HepG2 (cell line): Measurements from ENCODE around the gene SNX27. TPM values are rescaled to one million over a fixed set of nuclear protein-coding genes. Genes with fewer than 3 reads are reported as not detected.

ENCODE experiments used
- ATAC-seq: fragments of 200-7000 bp; cut with Tn5 transposase; 3 replicates; pipeline ENCODE4 v1.9.1; 2020; ENCODE audit warnings: mild to moderate bottlenecking, moderate library complexity
- BruUV-seq: library from RNA; stranded (reverse); fragments of 400-500 nt; replicated peaks from 2 replicates; lab custom pipeline; 2021; lab: Mats Ljungman, UMichigan
- CTCF ChIA-PET: fragments of 300-600 bp; formaldehyde crosslinking; extraction: SDS; loops from one replicate; lab custom pipeline; 2021; ENCODE audit warnings: low total read pairs, inconsistent platforms, low intra/inter-chr PET ratio; lab: Yijun Ruan, JAX
- POLR2A ChIA-PET: fragments of 350-600 bp; sonication (Branson Sonifier 250); formaldehyde crosslinking; loops from one replicate; lab custom pipeline; 2020; ENCODE audit warnings: antibody characterized with exemption, inconsistent platforms; lab: Yijun Ruan, JAX
- DNase-seq: peaks from one replicate; pipeline ENCODE4 v3.0.0-alpha.2; 2015; ENCODE audit warnings: low spot score
- FAIRE-seq: peaks from 3 replicates; lab custom pipeline; 2011; peaks lifted over from hg19 to GRCh38; lab: Jason Lieb, UNC
- H2AFZ ChIP-seq: one replicate; pipeline ENCODE4 v1.6.1; 2011; ENCODE audit warnings: low read length, inconsistent platforms
- H3K27ac ChIP-seq: fragments of 300-600 bp; 3 replicates; pipeline ENCODE4 v1.8.0; 2011; ENCODE audit warnings: mixed run types, mild to moderate bottlenecking, mixed read lengths, low read length, inconsistent platforms; ENCODE audit not compliant: insufficient read depth; ENCODE audit errors: extremely low read length
- H3K27me3 ChIP-seq, 2 experiments: fragments of 200-600 bp in 1 of 2; 2 replicates in 1 of 2; 3 replicates in 1 of 2; pipeline versions ENCODE4 v1.6.0 to v1.8.0; 2011; ENCODE audit warnings: low read length in 2 of 2, mild to moderate bottlenecking in 2 of 2, moderate library complexity in 2 of 2, inconsistent platforms in 1 of 2; ENCODE audit not compliant: insufficient read depth in 2 of 2, control insufficient read depth in 1 of 2
- H3K36me3 ChIP-seq, 2 experiments: fragments of 200-600 bp in 1 of 2; replicated peaks in 1 of 2; 2 replicates in 1 of 2; 3 replicates in 1 of 2; pipeline versions ENCODE4 v1.5.1 to v1.8.0; 2011; ENCODE audit warnings: low read length in 2 of 2, inconsistent platforms in 1 of 2; ENCODE audit not compliant: insufficient read depth in 2 of 2, control insufficient read depth in 1 of 2
- H3K4me1 ChIP-seq: 2 replicates; pipeline ENCODE4 v1.5.1; 2012; ENCODE audit warnings: low read length, inconsistent platforms; ENCODE audit not compliant: insufficient read depth
- H3K4me2 ChIP-seq: 2 replicates; pipeline ENCODE4 v1.6.0; 2011; ENCODE audit warnings: low read depth, low read length, inconsistent platforms
- H3K4me3 ChIP-seq, 3 experiments: fragments of 200-600 bp in 1 of 3; sonication (generic), shearing (Covaris generic) in 1 of 3; replicated peaks in 1 of 3; 2 replicates each; pipeline ENCODE4 v1.5.1; 2011 to 2016; ENCODE audit warnings: low read length in 3 of 3, inconsistent platforms in 2 of 3, low read depth in 2 of 3, mild to moderate bottlenecking in 2 of 3, control low read depth in 1 of 3, mixed read lengths in 1 of 3; ENCODE audit not compliant: insufficient read depth in 1 of 3
- H3K79me2 ChIP-seq: one replicate; pipeline ENCODE4 v1.6.1; 2011; ENCODE audit warnings: low read length, inconsistent platforms; ENCODE audit not compliant: insufficient read depth
- H3K9ac ChIP-seq: 2 replicates; pipeline ENCODE4 v1.6.0; 2011; ENCODE audit warnings: mild to moderate bottlenecking, low read depth, low read length, inconsistent platforms; ENCODE audit not compliant: insufficient read depth
- H3K9me3 ChIP-seq: 2 replicates; pipeline ENCODE4 v1.5.1; 2012; ENCODE audit warnings: mild to moderate bottlenecking, low read length
- H4K20me1 ChIP-seq: 2 replicates; pipeline ENCODE4 v1.6.0; 2011; ENCODE audit warnings: inconsistent platforms, mild to moderate bottlenecking, low read length, moderate library complexity; ENCODE audit not compliant: insufficient read depth
- AKNA ChIP-seq: sonication (generic); formaldehyde crosslinking; IDR thresholded peaks from 2 replicates; pipeline ENCODE4 v1.4.0; 2020; ENCODE audit warnings: missing genetic modification reagents, borderline replicate concordance
- ASH2L ChIP-seq: fragments of 300-600, 200-600 bp; sonication (generic); IDR thresholded peaks from 2 replicates; pipeline ENCODE4 v1.7.0; 2017; ENCODE audit warnings: low read depth, mild to moderate bottlenecking, moderate library complexity, mixed read lengths, low read length; ENCODE audit not compliant: insufficient read length
- BRF2 ChIP-seq: sonication (generic); formaldehyde crosslinking; IDR thresholded peaks from 2 replicates; pipeline ENCODE4 v1.8.1; 2022; ENCODE audit warnings: mild to moderate bottlenecking, missing genetic modification reagents
- CCAR2 ChIP-seq: fragments of 200-400 bp; formaldehyde crosslinking; optimal IDR thresholded peaks from 2 replicates; pipeline ENCODE3; 2018; ENCODE audit warnings: low read depth, mild to moderate bottlenecking, low read length, moderate library complexity
- KDM5B ChIP-seq: sonication (generic); formaldehyde crosslinking; IDR thresholded peaks from 2 replicates; pipeline ENCODE4 v1.4.0; 2020; ENCODE audit warnings: missing genetic modification reagents, mild to moderate bottlenecking, borderline replicate concordance
- NCOA1 ChIP-seq: sonication (generic); formaldehyde crosslinking; IDR thresholded peaks from 2 replicates; pipeline ENCODE4 v1.9.0; 2021; ENCODE audit warnings: missing genetic modification reagents
- NPAS2 ChIP-seq: sonication (generic); formaldehyde crosslinking; IDR thresholded peaks from 2 replicates; pipeline ENCODE4 v1.8.0; 2022; ENCODE audit warnings: mild to moderate bottlenecking, missing genetic modification reagents, borderline replicate concordance
- POGZ ChIP-seq: sonication (generic); formaldehyde crosslinking; IDR thresholded peaks from 2 replicates; pipeline ENCODE4 v1.4.0; 2020; ENCODE audit warnings: mild to moderate bottlenecking, missing genetic modification reagents
- SAFB2 ChIP-seq: sonication (generic); formaldehyde crosslinking; IDR thresholded peaks from 2 replicates; pipeline ENCODE4 v1.5.1; 2020; ENCODE audit warnings: missing genetic modification reagents, low read depth, mild to moderate bottlenecking, borderline replicate concordance
- SIN3B ChIP-seq: fragments of 150-350 bp; IDR thresholded peaks from 2 replicates; pipeline ENCODE4 v1.6.1; 2014; ENCODE audit warnings: low read length
- TBX2 ChIP-seq: sonication (generic); formaldehyde crosslinking; IDR thresholded peaks from 2 replicates; pipeline ENCODE4 v1.5.0; 2020; ENCODE audit warnings: missing genetic modification reagents, mild to moderate bottlenecking, borderline replicate concordance
- ZBTB14 ChIP-seq: sonication (generic); formaldehyde crosslinking; IDR thresholded peaks from 2 replicates; pipeline ENCODE4 v1.4.0; 2020; ENCODE audit warnings: missing genetic modification reagents
- ZFP82 ChIP-seq: sonication (generic); formaldehyde crosslinking; IDR thresholded peaks from 2 replicates; pipeline ENCODE4 v1.5.1; 2020; ENCODE audit warnings: mild to moderate bottlenecking, missing genetic modification reagents, borderline replicate concordance
- ZNF333 ChIP-seq: sonication (generic); formaldehyde crosslinking; IDR thresholded peaks from 2 replicates; pipeline ENCODE4 v1.4.0; 2020; ENCODE audit warnings: mild to moderate bottlenecking, missing genetic modification reagents, borderline replicate concordance
- WGBS: methylation state at CpG from one replicate; pipeline ENCODE4 v1.1.6; 2017; ENCODE audit warnings: low lambda C conversion rate; 5-methylcytosine and 5-hydroxymethylcytosine counted together
- in situ Hi-C: cut with HindIII; loops from 2 replicates; pipeline ENCODE4 v1.10.0; 2017; ENCODE audit warnings: low pct_unique_long_range_greater_than_20kb; ENCODE audit not compliant: extremely low pct_ligation_motif_present
- intact Hi-C: fragments of 100-400 bp; cut with micrococcal nuclease; formaldehyde crosslinking; loops from one replicate; pipeline ENCODE4 v1.10.0; 2022; ENCODE audit not compliant: unreplicated experiment
- polyA plus RNA-seq, 8 experiments: library from polyadenylated mRNA; depleted of rRNA in 3 of 8; stranded (reverse) in 7 of 8; unstranded in 1 of 8; fragments of >200 nt; fragmentation: Illumina TruSeq in 4 of 8; extraction: Trizol in 4 of 8; gene quantifications; 2 replicates each; pipeline versions ENCODE4 v1.2.1 to v1.2.3, GENCODE V29; 2011 to 2016; ENCODE audit warnings: low read depth in 4 of 8, missing spikeins in 1 of 8, mixed read lengths in 1 of 8; ENCODE audit not compliant: insufficient read depth in 1 of 8
- total RNA-seq, 5 experiments: library from RNA; depleted of rRNA; stranded (reverse); fragments of >200 nt; fragmentation: Illumina TruSeq; extraction: Trizol; gene quantifications; 2 replicates each; pipeline ENCODE4 v1.2.3, GENCODE V29; 2016; ENCODE audit warnings: low read depth in 1 of 5

SNX27 gene
- total and polyA plus RNA-seq, 2 of the 13 experiments (the other 11 are each of a cell fraction or from before 2014, with no cell fraction given), result 14.4 to 17.8 TPM

GRCh38 chr1:151673407-151673806, 61.6 kb downstream of the SNX27 start:
- no peak for TF ChIP-seq SAFB2 (CRISPR knock-in tag)
- no peak for TF ChIP-seq ZBTB14 (CRISPR knock-in tag)
- TF ChIP-seq AKNA (CRISPR knock-in tag), result no peak
- TF ChIP-seq NPAS2 (CRISPR knock-in tag), result no peak
- no peak for TF ChIP-seq ASH2L
- TF ChIP-seq ZNF333 (CRISPR knock-in tag), result no peak
- no peak for TF ChIP-seq ZFP82 (CRISPR knock-in tag)
- TF ChIP-seq BRF2 (CRISPR knock-in tag), result no peak
- no peak for TF ChIP-seq CCAR2
- no peak for TF ChIP-seq POGZ (CRISPR knock-in tag)
- TF ChIP-seq KDM5B (CRISPR knock-in tag), result no peak
- TF ChIP-seq TBX2 (CRISPR knock-in tag), result no peak
- no peak for TF ChIP-seq SIN3B
- TF ChIP-seq NCOA1 (CRISPR knock-in tag), result no peak
- no peak overlapping the region for H3K9ac ChIP-seq
- in situ Hi-C loops, result no loop called here
- H2AFZ ChIP-seq, result no peak overlapping the region
- ATAC-seq (no peak), FAIRE-seq (no peak), DNase-seq (no peak)
- 62% methylated on average over 1 of the region's 1 CpG for WGBS
- ChIA-PET CTCF (no interaction called here), POLR2A (no interaction called here)
- H3K36me3 ChIP-seq, result peaks cover 4 to 16% of the 10 kb centered on the region in 2 experiments
- H3K4me3 ChIP-seq, result no peak overlapping the region
- H3K27me3 ChIP-seq, result no peaks in the 10 kb centered on the region
- H4K20me1 ChIP-seq, result no peaks in the 10 kb centered on the region
- H3K27ac ChIP-seq, result no peak overlapping the region
- no peak overlapping the region for H3K4me2 ChIP-seq
- H3K9me3 ChIP-seq, result no peaks in the 10 kb centered on the region
- H3K4me1 ChIP-seq, result no peaks in the 10 kb centered on the region
- no TSS peak for BruUV-seq
- no peaks in the 10 kb centered on the region for H3K79me2 ChIP-seq
- intact Hi-C loops, result no loop called here
